Measurements from ENCODE around the gene PCCA. TPM values are rescaled to one million over a fixed set of nuclear protein-coding genes. Genes with fewer than 3 reads are reported as not detected.
"Not testable (repeated sequence)": the region's sequence is repeated elsewhere in the genome, so short reads cannot be mapped to it uniquely, and the experiment has no call there.

The PCCA gene
- total and polyA plus RNA-seq, 5 donors = 35.6 to 56.2 (median 54.6) TPM

DNA sequence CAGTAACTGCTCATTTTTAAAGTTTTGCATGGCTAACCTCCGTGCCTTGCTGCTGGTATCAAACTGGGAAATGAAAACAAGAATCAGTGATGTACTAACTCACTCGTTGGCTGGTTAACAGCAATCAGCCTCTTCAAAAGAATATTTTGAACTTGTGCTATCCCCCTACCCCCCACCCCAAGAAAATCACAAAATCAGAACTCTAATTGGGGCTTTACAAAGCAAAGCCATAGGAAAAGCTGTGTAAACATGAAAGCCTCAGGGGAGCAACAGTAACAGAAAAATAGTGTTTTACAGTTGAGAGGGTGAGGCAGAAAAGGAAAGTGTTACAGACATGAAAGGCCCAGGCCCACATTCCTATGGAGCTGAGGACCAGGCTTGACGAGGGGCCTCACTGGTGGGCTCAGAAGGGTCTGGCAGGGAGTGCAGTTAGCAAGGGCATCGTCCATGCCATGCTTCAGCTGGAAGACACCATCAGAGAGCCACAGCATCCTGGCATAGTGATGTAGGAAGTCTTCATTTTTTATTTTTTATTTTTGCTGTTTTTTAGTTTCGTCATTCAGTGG lies 217.6 kb downstream of the PCCA start:
- no peak for DNase-seq
- WGBS = 73% methylated on average over 5 of the region's 5 CpGs
- no peaks in the 10 kb centered on the region for H3K27me3 ChIP-seq (ENCODE audit: control insufficient read depth, insufficient read depth)
- H3K9me3 ChIP-seq (ENCODE audit: control insufficient read depth, low read length) = no peaks in the 10 kb centered on the region
- ATAC-seq = no peak
- no peak overlapping the region for H3K4me3 ChIP-seq (ENCODE audit: low read length)
- no peak overlapping the region for H3K27ac ChIP-seq (ENCODE audit: low read length)
- H3K4me1 ChIP-seq (ENCODE audit: control insufficient read depth, insufficient read depth, low read length) = no peaks in the 10 kb centered on the region
- intact Hi-C loops (cut with DNase I) = no loop called here

DNA sequence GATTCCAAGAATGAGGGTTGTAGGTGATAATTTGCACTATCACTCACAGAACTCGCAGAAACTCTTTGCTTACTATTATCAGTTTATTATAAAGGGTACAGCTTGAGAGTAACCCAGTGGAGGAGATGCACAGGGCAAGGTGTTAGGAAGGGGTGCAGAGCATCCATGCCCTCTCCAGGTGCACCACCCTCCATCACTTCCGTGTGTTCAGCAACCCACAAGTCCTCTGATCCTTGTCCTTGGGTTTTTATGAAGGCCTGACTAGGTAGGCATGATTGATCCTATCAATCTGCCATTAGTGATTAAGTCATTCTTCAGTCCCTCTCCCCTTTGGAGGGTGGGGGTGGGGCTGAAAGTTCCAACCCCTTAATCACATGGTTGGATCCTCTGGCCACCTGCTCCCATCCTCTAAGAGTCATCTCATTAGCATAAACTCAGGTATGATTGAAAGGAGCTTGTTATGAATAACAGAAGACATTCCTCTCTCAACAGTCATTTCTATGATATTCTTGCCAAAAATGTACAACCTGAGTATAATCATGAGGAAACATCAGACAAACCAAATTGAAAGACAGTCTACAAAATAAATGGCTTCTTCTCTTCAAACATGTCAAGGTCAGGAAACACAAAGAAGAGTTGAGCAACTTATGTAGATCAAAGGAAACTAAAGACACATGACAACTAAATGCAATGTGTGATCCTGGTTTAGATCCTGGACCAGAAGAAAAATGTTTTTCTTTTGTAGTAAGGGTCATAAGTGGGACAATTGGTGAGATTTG lies 225.4 kb downstream of the PCCA start:
- WGBS = 87% methylated on average over 2 of the region's 2 CpGs
- Histone ChIP-seq H3K4me1 (ENCODE audit: control insufficient read depth, insufficient read depth, low read length) (no peaks in the 10 kb centered on the region), H3K27me3 (ENCODE audit: control insufficient read depth, insufficient read depth) (no peaks in the 10 kb centered on the region), H3K9me3 (ENCODE audit: control insufficient read depth, low read length) (no peaks in the 10 kb centered on the region), H3K4me3 (ENCODE audit: low read length) (no peak overlapping the region), H3K27ac (ENCODE audit: low read length) (no peak overlapping the region)
- no peak for ATAC-seq
- intact Hi-C loops (cut with DNase I) = no loop called here
- DNase-seq = no peak

- Histone ChIP-seq H3K27me3 (ENCODE audit: control insufficient read depth, insufficient read depth) (no peaks in the 10 kb centered on the region), H3K9me3 (ENCODE audit: control insufficient read depth, low read length) (no peaks in the 10 kb centered on the region), H3K4me3 (ENCODE audit: low read length) (no peak overlapping the region), H3K27ac (ENCODE audit: low read length) (no peak overlapping the region), H3K4me1 (ENCODE audit: control insufficient read depth, insufficient read depth, low read length) (no peaks in the 10 kb centered on the region)
- 91% methylated on average over 1 of the region's 1 CpG for WGBS
- no peak for DNase-seq
- no peak for ATAC-seq
- intact Hi-C loops (cut with DNase I) = no loop called here
Observed at GRCh38 chr13:100315522-100315921, 226.6 kb downstream of the PCCA start.

DNA sequence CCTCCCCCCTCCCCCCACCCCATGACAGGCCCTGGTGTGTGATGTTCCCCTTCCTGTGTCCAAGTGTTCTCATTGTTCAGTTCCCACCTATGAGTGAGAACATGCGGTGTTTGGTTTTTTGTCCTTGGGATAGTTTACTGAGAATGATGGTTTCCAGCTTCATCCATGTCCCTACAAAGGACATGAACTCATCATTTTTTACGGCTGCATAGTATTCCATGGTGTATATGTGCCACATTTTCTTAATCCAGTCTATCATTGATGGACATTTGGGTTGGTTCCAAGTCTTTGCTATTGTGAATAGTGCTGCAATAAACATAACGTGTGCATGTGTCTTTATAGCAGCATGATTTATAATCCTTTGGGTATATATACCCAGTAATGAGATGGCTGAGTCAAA lies 229.6 kb downstream of the PCCA start:
- intact Hi-C loops (cut with DNase I) = not testable (repeated sequence)

DNA sequence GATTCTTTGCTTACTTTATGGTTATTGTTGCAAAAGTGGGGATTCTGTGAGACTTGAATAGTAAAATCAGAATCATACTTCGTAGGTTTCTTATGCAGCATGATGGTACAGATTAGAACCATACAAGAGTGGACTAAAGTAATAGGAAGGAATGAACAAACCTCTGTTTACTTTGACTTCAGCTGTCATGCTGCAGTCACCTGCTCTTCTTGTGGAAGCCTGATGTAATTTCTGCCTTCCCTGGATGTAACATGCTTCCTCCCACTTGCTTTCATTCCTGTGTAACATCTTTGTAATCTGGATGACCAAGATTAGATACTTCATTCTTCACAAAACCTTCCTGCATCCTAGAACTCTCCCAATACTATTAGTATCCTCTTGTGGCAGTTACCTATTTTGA lies 235.0 kb downstream of the PCCA start:
- 93% methylated on average over 1 of the region's 1 CpG for WGBS

More for the DNA sequence above, 229.6 kb downstream of the PCCA start:
- H3K9me3 ChIP-seq (ENCODE audit: control insufficient read depth, low read length); ATAC-seq; H3K4me1 ChIP-seq (ENCODE audit: control insufficient read depth, insufficient read depth, low read length); H3K27ac ChIP-seq (ENCODE audit: low read length); H3K27me3 ChIP-seq (ENCODE audit: control insufficient read depth, insufficient read depth); H3K4me3 ChIP-seq (ENCODE audit: low read length); DNase-seq: not testable (repeated sequence)
- 87% methylated on average over 3 of the region's 3 CpGs for WGBS

DNA sequence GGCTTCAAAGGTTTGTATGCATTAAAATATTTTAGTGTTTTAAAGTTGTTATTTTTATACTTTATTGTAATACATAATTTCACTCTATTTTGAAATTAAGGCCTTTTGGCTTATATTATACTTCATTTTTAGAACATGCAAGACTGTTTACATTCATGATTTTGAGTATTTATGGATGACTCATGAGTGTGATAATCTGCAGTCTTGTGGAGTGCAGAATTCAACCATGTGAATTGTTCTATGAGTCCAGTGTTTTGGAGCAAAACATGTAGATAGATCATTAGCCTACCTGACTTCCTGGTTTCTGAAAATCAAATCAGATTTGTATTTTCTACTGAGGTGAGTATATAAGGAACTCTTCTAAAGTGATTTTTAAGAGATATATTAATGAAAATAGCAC lies 241.8 kb downstream of the PCCA start:
- Histone ChIP-seq H3K4me1 (ENCODE audit: control insufficient read depth, insufficient read depth, low read length) (no peaks in the 10 kb centered on the region), H3K27ac (ENCODE audit: low read length) (no peak overlapping the region), H3K9me3 (ENCODE audit: control insufficient read depth, low read length) (no peaks in the 10 kb centered on the region), H3K4me3 (ENCODE audit: low read length) (no peak overlapping the region), H3K27me3 (ENCODE audit: control insufficient read depth, insufficient read depth) (no peaks in the 10 kb centered on the region)
- ATAC-seq (no peak), DNase-seq (no peak)
- intact Hi-C loops (cut with DNase I) = no loop called here

More for the DNA sequence above, 235.0 kb downstream of the PCCA start:
- intact Hi-C loops (cut with DNase I) = no loop called here
- Histone ChIP-seq H3K9me3 (ENCODE audit: control insufficient read depth, low read length) (no peaks in the 10 kb centered on the region), H3K4me3 (ENCODE audit: low read length) (no peak overlapping the region), H3K4me1 (ENCODE audit: control insufficient read depth, insufficient read depth, low read length) (no peaks in the 10 kb centered on the region), H3K27me3 (ENCODE audit: control insufficient read depth, insufficient read depth) (no peaks in the 10 kb centered on the region), H3K27ac (ENCODE audit: low read length) (no peak overlapping the region)
- ATAC-seq (no peak), DNase-seq (no peak)

GRCh38 chr13:100333141-100333540 lies 244.2 kb downstream of the PCCA start:
- H3K9me3 ChIP-seq (ENCODE audit: control insufficient read depth, low read length) = no peaks in the 10 kb centered on the region
- H3K27ac ChIP-seq (ENCODE audit: low read length) = no peak overlapping the region
- 96% methylated on average over 1 of the region's 1 CpG for WGBS
- intact Hi-C loops (cut with DNase I) = no loop called here
- no peak for ATAC-seq
- no peak for DNase-seq
- no peak overlapping the region for H3K4me3 ChIP-seq (ENCODE audit: low read length)
- H3K4me1 ChIP-seq (ENCODE audit: control insufficient read depth, insufficient read depth, low read length) = no peaks in the 10 kb centered on the region
- H3K27me3 ChIP-seq (ENCODE audit: control insufficient read depth, insufficient read depth) = no peaks in the 10 kb centered on the region

DNA sequence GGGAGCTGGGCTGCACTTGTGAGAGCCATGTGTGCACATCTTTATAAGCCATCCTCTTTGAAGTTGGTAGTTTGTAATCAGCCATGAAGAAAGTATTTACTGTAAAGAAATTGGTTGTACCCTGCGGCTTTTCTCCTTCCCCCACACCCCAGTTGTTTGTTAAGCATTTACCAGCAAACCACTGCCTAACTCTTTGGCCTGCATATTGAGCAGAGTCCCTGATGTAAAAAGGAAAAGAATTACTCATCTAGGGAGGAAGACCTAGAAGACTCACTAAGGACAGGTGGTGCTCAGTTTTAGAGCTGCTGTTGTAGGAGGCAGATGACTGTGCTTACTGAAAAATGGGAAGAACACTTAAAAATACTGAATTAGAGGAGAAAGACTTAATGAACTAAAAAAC lies 245.3 kb downstream of the PCCA start:
- Histone ChIP-seq H3K4me1 (ENCODE audit: control insufficient read depth, insufficient read depth, low read length) (no peaks in the 10 kb centered on the region), H3K27me3 (ENCODE audit: control insufficient read depth, insufficient read depth) (no peaks in the 10 kb centered on the region), H3K9me3 (ENCODE audit: control insufficient read depth, low read length) (no peaks in the 10 kb centered on the region), H3K27ac (ENCODE audit: low read length) (no peak overlapping the region), H3K4me3 (ENCODE audit: low read length) (no peak overlapping the region)
- DNase-seq (no peak), ATAC-seq (no peak)
- WGBS = 98% methylated on average over 1 of the region's 1 CpG
- intact Hi-C loops (cut with DNase I) = no loop called here

DNA sequence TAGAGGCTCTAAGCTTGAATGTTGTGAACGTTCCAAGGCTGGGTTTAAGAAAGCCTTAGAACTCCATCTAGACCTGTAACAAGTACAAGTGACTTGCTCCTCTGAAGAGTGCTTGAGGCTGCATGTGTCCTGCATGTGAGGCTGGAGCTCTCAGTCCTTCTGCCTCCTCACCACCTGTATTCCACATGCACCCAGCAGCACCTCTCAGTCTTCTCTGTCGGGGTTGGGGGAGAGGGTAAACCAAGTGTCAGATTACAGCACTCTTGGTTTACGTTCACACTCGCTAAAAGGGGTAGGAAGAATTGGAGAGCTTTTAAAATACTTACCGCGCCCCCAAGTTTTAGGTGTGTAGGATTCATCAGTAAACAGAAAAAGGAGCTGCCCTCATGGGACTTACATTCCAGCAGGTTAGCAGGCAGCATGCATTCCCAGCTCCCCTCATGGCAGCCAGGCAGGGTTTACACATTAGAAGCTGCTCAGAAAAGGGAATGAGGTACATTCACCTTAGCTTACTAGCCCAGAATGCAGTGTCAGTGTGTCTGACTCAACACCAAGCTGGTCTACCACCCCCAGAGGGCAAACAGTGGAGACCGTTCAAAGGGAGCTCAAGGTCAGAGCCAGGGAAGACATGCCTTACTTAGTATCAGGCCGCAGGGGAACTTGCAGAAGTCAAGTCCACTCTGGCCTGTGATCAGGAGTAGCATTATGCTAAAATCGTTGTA lies 248.1 kb downstream of the PCCA start:
- DNase-seq (no peak), ATAC-seq (no peak)
- Histone ChIP-seq H3K27ac (ENCODE audit: low read length) (no peak overlapping the region), H3K27me3 (ENCODE audit: control insufficient read depth, insufficient read depth) (no peaks in the 10 kb centered on the region), H3K4me3 (ENCODE audit: low read length) (no peak overlapping the region), H3K4me1 (ENCODE audit: control insufficient read depth, insufficient read depth, low read length) (no peaks in the 10 kb centered on the region), H3K9me3 (ENCODE audit: control insufficient read depth, low read length) (no peaks in the 10 kb centered on the region)
- 90% methylated on average over 9 of the region's 9 CpGs for WGBS
- intact Hi-C loops (cut with DNase I) = no loop called here

- 84% methylated on average over 1 of the region's 1 CpG for WGBS
- intact Hi-C loops (cut with DNase I) = no loop called here
- DNase-seq (no peak), ATAC-seq (no peak)
- Histone ChIP-seq H3K9me3 (ENCODE audit: control insufficient read depth, low read length) (no peaks in the 10 kb centered on the region), H3K4me1 (ENCODE audit: control insufficient read depth, insufficient read depth, low read length) (no peaks in the 10 kb centered on the region), H3K27me3 (ENCODE audit: control insufficient read depth, insufficient read depth) (no peaks in the 10 kb centered on the region), H3K4me3 (ENCODE audit: low read length) (no peak overlapping the region), H3K27ac (ENCODE audit: low read length) (no peak overlapping the region)
Observed at GRCh38 chr13:100338275-100338674, 249.4 kb downstream of the PCCA start.

DNA sequence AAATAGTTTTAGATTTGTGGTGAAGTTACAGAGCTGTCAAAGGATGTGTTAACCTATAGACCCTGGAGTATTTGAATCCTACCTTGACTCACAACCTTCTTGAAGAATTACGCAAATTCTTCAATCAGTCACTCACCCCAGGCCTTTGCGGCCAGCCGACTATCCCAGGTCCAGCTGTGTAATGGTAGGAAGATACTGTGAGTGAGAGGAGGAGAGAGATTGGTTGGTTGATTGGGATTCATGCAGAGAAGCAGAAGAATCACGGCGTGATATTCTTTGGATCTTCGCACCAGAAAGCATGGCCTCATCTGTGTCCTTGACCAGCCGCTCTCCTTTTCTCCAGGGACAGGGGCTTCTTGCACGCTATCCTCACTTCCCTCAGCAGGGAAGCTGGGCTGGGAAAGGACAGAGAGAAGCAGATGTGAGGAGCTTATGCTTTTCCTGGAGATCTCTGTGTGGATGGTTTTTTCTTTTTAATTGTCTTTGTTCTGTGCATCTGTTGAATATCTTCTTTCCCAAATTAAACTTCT lies 250.6 kb downstream of the PCCA start:
- Histone ChIP-seq H3K9me3 (ENCODE audit: control insufficient read depth, low read length) (no peaks in the 10 kb centered on the region), H3K4me1 (ENCODE audit: control insufficient read depth, insufficient read depth, low read length) (no peaks in the 10 kb centered on the region), H3K4me3 (ENCODE audit: low read length) (no peak overlapping the region), H3K27me3 (ENCODE audit: control insufficient read depth, insufficient read depth) (no peaks in the 10 kb centered on the region), H3K27ac (ENCODE audit: low read length) (no peak overlapping the region)
- no peak for DNase-seq
- no peak for ATAC-seq
- intact Hi-C loops (cut with DNase I) = no loop called here
- 95% methylated on average over 8 of the region's 8 CpGs for whole genome bisulfite sequencing
